Activated naive CD4-positive, alpha-beta T cell treated with anti-CD3 and anti-CD28 coated beads, Interleukin-2, amount 50 U/mL, for 16 hours (primary cell): ENCODE data around the gene MAFG.

Experiments used
- DNase-seq: peaks from one replicate; pipeline ENCODE4 v3.0.0-alpha.2; 2020

MAFG gene

DNA sequence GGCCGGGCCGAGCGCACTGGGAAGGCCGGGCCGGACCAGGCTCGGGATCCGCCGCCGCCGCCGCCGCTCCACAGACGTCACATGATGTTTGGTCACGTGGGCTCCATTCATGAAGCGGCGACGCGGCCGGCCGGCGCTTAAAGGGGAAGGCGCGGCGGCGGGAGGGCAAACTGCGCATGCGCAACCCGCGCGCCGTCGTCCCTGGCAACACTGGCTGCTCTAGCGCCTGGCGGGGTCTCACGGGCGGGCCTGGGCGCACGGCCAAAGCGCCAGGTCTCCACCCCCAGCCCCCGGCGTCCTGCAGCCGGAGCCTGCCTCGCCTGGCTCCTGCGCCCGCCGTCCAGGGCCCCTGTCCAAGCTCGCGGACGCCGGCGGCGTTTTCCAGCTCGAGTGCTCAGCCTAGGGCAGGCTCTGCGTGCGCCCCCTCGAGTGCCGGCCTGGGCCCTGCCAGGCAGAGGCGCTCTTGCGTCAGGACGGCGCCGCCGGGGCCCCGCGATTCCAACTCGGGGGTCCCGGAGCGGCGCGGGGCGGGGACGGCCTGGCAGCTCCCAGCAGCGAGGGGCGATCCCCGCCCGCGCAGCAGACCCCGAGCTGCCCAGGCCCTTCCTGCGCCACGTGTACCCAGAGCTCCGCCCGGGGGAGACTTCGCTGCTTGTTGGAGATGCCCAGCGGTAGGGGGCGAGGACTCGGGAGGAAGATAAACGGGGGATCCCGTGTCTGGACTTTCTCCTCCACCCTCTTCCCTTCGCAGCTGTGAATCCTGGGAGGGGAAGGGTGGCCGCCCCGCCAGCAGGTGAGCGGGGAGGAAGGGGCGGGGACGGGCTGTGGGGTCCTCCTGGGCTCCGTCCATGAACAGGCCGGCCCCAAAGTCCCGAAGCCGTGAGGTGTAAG, at the start of gene MAFG:
TSS of gene MAFG (minus strand) at position 83 of the 891 bp plus-strand sequence. CDS start 4,550 bp downstream, outside the sequence.
- DNase-seq = peak; percentile 89

DNA sequence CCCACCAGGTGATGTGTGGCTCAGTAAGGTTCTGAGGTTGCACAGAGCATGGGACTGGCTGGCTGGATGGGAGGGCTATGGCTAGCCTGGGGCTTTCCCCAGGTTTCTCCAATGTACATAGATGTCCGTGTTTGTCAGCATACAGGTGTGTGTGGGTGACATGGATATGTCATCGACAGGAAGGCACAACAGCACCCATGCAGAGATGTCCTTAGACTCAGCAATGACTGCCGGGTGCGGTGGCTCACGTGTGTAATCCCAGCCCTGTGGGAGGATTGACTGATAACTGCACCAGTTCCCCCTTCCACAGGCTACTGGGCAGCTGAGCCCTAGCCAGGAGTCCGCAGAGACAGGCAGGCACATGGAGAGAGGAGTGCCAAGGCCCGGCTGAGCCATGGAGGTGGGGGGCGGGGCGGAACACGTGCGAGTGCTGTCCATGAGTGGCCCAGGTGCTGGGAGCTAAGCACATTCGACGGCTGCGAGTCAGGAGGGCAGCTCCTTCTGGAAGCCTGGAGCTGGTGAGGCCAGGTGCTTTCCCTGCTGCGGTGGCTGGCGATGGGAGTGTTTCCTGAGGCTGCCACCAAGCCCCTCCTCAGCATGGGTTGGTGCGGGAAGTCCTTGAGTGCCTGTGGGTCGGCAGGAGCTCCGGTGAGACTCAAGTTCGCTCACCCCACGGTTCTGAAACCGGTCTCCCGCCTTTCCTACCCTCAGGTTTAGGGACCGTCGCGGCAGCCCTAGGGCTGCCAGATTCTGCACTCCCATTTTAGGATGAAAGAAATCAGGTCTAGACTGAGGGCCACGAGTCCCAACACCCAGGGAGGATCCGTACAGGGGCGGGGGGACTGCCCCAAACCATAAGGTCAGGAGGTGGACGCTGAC, 49.0 kb upstream of the MAFG start:
- DNase-seq = peak; percentile 47

DNA sequence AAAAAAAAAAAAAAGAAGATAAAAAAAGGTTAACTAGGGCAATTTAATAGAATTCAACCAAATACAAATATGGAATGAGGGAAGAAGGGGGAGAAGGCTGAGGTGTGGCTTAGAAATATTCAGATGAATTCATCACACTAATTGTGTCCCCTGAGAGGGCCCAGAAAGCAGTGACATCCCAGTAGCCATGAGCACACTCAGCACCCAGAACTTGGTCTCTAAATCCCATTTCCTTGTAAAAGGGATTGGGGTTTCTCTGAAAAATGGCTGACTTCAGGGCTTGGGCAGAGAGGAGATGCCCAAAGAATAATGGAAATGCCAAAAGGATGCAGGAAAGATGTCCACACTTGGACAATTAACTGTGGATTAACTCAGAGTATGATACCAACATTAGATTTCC, 45.9 kb upstream of the MAFG start:
- no peak for DNase-seq

DNA sequence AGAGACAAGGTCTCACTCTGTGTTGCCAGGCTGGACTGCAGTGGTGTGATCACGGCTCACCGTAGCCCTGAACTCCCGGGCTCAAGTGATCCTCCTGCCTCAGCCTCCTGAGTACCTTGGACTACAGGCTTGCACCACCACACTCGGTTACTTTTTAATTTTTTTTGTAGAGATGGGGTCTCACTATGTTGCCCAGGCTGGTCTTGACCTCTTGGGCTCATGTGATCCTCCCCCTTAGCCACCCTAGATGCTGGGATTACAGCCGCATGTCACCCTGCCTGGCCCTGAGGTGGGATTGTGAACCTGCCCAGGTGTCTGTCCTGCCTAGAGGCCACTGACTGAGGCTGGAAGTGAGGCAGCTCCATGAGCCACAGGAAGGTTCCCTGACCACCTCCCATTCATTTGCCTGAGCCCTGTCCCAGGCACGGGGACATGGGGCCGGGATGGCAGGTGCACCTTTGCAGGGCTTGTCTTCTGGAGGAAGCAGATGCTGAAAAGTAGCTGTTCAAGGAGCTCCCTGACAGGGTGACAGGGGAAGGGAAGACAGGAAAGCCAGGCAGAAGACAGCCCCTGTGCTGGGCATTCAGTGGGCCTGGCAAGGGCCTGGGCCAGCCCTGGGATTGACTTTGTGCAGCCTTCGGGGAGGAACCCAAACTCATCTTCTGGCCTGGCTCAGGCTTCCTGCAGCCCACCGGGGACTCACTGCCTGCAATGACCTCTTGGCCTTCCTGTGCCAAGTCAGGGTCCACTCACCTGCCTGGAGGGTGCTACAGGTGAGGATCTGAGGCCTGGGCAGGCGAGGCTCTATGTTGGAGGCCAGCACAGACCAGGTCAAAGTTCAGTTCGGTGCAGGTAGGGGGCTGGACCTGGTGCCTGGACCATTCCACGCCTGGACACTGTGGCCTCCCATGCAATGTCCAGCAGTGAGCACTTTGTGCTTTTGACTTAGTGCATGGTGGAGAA, 41.6 kb upstream of the MAFG start:
- DNase-seq = no peak

DNA sequence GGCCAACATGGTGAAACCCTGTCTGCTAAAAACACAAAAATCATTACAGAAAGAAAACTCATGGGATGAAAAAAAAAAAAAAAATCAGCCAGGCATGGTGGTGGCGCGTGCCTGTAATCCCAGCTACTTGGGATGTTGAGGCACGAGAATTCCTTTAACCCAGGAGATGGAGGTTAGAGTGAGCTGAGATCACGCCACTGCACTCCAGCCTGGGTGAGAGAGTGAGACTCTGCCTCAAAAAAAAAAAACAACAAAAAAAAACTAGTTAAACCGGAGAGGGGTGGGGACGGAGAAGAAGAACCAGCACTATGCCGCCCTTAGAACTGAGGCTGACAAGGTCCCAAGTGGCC, 40.8 kb upstream of the MAFG start:
- no peak for DNase-seq

DNA sequence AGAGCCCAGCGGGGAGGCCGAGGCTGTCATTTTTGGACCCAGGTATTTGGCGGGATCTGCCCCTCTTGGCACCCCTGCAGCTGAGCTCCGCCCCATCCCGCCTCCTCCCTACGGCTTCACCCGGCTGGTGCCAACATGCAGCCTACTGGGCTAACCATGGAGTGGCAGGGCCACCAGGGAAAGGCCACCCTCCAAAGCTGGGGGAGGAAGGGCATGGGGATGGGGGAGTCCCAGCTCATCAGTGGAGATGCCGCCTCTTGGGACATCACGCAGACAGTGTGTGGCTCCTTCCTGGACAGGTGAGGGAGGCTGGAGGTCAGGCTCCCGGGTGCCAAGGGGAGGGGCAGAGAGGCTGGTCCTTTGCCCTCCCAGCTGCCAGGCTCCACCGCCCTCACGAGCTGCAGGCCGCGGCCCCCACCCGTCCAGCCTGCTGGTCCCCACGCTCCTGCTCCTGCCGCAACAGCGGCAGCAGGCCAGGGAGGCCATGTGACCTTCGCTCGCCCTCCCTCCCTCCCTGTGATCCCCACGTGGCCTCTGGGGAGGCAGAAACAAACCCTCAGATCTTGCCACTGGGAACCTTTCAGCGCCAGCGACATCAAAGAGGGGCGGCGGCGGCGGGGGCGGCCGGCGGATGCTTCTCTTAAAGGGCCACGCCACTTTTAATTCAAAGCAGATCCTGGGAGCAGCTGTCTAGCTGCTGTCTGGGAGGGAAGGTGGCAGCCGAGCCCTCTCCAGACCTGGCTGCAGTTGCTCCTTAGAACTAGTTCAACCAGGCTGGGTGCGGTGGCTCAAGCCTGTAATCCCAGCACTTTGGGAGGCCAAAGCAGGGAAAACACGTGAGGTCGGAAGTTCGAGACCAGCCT, 40.2 kb upstream of the MAFG start:
- peak; percentile 91 for DNase-seq

DNA sequence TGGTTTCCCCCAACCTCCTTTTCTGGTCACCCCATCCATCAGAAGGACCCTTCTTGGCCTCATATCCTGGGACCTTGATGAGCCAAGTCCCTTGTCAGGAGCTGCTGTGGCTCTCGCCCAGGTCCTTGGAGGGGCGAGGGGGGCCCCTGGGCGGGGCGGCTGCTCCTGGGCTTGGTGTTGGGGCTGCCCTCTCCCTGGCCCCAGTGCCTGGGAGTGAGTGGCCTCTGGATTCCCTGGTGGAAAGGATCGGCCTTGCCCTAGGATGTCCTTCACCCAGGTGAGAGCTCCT, 39.7 kb upstream of the MAFG start:
- DNase-seq = no peak

DNA sequence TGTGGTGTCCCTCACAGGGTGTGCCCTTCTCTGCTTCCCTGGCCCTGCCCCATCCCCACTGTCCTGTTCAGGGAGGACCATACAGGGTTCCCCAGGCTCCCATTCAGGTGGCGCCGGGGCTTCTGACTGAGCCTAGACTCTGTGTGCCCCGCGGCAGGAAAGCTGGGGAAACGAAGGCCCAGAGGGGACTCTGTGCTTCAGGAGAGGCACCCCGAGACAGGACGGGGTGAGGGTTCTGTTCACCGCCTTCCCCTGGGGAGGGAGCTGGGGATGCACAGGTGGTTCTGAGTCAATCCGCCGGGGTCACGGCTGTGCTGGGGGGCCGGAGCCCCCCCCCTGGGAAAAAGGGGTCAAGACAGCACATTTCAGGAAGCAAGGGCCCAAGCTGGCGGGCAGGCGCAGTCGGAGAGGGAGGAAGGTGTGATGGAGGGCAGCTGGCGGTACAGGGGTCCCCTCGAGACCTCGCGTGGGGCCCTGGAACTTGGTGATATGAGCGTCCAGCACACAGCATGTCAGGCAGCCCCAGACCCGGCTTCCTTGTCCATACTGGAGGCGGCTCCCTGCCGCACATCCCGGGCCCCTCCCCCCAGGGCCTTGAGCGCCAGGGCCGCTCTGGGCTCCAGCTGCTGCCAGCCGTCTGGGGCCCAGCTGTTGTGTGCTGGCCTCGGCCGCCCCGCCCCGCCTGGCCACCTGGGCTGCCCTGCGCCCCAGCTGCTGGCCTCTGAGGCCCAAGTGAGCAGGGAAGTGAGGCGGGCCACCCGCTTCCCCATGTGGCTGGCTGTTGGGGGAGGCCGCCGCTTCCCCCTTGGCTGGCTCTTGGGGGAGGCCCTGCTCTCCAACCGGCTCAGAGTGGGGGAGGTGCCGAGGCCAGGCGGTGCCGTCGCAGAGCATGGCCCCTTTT, 39.1 kb upstream of the MAFG start:
- DNase-seq = no peak

DNA sequence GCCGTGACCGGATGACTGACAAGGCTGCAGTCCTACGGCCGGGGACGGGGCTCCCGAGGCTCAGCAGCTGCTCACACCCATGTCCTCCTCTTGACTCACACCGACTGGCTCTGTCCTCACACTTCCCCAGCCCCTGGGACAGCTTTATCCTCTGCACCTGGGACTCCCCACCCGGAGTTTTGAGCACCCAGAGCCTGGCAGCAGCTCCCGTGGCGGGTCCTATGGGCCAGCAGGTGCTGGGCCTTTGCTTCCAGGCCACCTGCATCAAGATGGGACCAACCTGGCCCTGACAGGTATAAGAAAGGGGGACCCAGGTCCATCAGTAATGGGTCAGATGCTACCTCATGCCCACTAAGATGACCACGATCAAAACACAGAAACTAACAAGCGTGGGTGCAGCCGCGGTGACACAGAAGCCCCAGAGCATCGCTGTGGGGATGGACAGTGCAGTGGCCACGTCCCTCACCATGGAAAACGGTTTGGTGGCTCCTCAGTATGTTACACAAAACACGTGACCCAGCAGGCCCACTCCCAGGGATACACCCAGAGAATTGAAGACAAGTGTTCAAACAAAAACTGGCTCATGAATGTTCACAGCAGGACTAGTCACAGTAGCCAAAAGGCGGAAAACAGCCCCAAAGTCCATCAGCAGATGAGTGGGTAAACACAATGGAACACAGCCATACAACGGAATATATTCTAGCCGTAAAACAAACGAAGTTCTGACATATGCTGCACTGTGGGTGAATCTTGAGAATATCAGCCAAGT, 36.7 kb upstream of the MAFG start:
- no peak for DNase-seq

DNA sequence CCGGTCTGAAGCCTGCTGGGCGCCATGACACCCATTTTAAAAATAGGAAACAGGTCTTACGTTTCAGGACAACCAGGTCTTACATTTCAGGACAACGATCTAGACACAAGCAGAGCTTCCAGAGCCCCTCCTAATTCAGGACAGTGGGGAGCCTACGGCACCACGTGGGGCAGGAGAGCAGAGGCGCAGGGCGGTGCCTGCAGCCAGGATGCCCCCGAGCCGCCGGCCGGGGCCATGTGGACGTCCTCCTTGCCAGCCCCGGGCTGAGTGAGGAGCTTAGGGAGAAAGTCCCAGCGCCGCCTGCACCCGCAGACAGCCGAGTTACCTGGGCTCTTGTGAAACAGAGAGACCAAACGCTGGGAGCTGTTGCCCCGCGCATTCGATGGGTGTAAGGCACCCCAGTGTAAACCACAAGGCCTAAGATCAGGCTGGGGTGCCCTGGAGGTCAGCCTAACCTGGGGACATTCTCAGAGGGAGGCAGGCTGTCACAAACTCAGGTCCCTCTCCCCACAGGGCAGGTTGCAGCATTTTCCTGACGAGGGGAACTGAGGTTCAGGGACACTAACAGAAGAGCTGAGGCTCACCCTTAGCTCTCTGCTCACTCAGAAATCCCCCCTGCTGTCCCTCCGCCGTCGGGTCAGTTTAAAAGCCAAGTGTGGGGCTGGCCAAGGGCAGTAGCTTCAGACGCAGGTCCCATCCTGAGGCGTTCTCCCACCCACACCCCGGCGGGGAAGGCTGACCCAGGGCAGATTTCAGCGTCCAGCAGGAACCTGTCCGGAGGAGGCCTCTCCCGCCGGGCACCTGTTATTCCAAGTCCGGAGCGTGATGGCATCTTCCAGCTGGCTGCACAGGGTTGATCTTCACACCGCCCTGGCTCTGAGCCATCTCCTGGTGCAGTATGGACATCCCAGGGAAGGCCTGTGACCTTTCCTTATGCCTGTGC, 35.2 kb upstream of the MAFG start:
- no peak for DNase-seq

DNA sequence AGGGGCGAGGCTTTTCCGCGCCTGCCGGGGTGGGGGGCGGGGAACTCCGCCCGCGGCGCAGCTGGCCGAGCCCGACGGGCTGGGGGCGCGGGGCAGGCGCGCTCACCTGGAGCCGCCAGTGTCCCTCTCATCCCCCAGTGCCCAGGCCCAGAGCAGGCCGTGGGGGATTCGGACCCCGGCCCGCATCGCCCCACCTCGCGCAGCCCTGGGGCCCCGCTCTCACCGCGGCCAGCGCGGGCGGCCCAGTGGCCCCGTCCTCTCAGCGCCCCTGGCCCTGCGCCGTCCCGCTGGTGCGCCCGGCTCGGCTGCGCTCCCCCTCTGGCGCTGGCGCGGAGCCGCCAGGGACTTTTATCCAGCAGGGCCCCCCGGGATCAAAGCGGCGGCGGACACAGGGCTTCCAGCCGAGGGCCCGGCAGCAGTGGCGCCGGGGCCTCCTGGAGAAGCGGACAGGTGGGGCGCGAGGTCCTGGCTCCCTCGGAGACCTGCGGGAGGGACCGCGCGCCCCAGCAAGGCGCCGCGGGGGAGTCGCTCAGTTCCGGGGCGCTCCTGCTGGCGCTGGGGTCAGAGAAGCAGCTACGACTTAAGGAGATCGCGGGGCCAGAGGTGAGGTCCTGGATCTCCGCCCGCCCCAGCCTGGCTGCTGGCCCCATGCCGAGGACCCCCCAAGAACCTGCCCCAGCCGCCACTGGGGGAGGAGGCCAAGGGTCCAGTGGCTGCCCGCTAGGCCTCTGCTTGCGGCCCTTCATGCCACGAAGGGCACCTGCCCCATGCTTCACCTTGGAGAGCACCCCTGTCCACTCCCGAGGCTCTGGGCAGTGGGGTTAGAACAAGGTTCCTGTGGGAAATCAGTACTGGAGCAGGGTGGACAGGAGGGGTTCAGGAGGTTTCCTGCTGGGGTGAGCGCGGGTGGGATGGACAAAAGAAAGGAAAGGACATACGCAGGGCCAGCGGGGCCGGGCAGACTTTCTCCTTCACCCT, 34.3 kb upstream of the MAFG start:
- no peak for DNase-seq

DNA sequence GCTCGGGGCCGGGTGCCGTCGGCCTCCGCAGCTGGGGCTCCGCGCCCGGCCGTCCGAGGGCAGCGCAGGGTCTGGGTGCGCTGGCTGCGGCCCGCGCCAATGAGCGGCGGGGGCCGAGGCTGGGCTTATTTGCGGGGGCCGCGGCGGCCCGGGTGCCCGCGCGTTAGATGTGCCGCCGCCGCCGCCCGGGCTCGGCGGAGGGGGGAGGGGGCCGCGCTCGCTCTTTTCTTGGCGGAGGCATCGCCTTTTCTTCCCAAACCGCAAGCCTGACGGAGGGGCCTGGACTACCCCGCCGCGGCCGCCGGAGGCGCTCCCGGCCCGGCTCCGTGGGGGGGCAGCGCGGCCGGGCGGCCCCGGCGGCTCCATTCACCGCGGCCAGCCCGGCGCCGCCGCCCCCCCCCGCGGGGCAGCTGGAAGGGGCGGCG, 33.6 kb upstream of the MAFG start, which contains the start of gene NOTUM:
TSS of gene NOTUM (minus strand) at position 101 of the 425 bp plus-strand sequence. CDS start 278 bp downstream, outside the sequence.
- no peak for DNase-seq

DNA sequence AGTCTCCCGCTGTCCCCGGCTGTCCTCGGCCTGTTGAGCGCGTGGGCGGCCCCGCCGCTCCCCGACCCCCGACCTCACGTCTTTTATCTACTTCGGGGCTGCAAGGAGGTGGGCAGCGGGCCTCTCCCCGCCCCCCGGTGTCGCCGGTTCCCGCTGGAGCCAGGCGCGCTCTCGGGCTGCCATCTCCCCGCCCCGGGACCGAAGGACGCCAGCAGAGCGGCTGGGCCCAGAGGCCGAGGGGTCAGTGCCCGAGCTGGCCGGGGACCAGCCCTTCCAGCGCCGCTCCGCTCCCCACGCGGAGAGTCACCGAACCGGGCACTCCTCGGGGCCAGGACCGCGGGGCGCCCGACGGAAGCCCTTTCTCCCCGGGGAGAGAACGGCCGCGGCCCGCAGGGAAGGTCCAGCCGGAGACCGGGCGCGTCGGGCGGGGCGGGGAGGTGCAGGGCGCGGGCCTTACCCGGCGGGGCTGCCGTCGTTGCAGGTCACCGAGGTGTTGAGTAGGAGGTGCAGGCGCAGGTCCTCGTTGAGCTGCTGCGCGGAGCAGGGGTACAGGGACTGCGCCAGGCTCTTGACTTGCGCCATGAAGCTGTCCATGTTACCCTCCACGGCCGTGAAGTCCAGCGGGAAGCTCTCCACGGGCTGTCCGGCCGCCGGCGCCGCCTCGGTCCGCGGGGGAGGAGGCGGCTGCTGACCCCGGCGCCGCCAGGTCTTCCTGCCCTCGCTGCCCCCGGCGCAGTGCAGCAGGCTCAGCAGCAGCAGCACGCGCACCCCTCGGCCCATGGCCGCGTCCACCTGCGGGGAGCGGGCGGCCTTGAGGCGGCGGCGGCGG, 32.8 kb upstream of the MAFG start:
- no peak for DNase-seq

DNA sequence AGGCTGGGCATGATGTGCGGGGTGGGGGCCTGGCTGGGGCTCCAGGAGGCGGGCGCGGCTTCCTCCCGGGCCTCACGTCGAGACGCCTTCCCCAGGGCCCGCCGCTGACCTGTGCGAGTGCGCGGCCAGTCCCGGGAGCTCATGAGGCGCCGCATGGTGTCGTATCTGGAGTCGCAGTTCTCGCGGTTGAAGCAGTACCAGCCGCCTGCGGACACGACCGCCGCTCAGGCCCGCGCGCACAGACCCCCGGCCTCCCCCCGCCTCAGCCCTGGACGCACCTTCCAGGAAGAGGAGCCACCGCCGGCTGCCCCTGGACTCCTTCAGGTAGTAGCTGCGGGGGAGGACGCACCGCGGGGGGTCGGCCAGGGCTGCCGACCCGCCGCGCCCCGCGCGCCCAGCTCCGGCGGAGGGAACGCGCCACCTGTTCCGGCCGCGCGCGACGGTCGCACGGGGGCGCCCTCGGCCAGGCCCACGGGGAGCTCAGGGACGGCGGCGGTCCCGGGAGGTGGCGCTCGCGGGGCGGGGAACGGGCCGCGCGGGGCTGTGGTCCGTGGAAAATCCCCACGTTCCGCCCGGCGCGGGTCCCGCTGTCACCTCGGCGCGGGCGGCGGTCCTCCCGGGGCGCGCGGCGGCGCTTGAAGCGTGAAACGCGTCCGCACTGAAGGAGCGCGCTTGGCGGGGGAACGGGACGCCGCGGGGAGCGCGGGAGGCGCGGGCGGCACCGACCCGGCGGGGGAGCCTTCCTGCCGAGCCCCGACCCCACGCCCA, 32.0 kb upstream of the MAFG start:
- peak; percentile 83 for DNase-seq

DNA sequence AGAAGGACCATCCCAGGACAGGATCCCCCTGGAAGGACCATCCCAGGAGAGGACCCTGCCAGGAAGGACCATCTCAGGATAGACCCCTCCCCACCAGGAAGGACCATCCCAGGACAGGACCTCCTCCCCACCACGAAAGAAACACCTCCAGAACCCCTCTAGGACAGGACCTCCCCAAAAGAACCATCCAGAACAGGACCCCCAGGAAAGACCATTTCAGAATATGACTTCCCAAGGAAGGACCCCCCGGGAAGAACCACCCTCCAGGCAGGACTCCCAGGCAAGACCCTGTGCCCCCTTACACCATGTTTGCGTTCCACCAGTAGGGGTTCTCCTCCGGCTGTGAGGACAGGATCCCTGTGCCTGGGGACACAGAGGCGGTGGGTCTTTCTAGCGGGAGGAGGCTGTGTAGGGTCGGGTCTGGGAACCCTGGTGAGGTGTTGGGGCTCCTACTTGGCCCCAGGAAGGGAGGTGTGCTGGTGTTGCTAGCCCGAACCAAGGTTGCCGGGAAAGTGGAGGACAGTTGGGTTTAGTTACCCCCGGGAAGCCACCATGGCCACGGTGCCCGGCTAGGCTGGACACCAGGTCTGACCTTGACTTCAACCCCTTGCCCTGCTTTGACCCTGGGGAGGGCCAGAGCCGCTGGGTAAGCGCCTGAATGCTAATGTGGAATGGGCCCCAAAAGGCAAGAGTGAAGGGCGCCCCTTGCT, 31.3 kb upstream of the MAFG start:
- no peak for DNase-seq
